IPS-NIHi7 (cell line): ENCODE measurements around the gene TRIO.
A peak's percentile ranks its signal among the peaks of the same experiment; 100 is the strongest.

Experiments used
- DNase-seq: peaks from one replicate; pipeline ENCODE4 v3.0.0; 2012; ENCODE audit warnings: mixed read lengths; ENCODE audit errors: extremely low spot score

Gene TRIO

DNA sequence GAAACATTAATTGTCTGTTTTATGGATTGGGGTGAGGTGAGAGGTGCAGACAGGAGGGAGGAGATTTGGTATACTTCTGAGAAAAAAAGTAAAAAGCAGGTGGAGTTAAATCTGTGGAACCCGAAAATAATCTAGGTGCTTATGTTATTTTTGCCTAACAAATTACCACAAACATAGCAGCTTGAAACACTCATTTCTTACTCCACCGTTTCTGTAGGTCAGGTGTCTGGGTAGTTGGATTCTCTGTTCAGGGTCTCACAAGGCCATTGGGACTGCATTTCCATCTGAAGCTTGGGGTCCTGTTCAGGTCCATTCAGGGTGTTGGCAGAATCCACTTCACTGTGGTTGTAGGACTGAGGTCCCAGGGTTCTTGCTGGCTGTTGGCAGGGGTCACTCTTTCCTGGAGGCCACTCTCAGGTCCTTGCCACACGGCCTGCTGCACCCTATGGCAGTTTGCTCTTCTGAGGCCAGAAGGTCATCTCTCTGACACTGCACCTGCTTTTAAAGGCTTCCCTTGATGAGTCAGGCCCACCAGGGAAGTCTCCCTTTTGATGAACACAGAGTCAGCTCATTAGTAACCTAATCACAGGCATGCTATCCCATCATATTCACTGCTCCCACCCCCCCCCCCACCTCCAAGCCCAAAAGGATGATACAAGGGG lies 82.2 kb downstream of the TRIO start:
- DNase-seq = no peak

DNA sequence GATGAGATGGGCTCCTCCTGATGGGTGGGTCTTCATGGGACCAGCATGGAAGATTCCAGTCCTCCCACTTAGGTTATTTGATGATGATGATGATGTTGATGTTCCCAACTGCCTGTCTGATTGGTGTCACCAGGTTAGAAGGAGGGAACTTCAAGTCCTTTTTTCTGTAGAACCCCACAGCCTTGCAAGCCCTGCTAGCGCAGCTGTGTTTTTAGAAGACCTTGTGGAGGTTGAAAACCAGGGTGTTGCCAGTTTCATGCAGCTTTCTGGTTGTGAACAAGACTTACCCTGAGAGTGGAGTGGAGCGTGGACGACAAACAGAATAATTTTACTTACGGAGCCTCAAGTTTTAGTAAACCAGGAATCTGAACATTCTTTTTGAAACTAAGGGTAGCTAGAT lies 83.0 kb downstream of the TRIO start:
- no peak for DNase-seq

DNA sequence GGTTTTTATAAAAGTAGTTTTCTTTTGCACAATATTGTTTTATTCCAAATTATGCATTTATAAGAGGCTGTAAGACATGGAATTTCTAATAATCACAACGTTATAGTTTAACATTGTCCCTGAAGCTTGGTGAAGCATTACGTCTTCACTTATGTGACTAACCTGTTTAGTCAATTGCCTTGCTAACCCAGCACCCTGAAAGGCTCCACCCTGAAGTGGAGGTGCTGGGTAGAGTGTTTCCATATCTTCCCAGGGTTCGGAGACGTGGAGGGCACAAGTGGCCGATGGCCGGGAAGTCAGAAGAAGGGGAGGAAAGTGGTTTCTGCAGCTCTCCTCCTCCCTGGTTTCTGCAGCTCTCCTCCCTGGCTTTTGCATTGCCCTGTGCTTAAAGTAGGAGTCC lies 83.4 kb downstream of the TRIO start:
- no peak for DNase-seq

DNA sequence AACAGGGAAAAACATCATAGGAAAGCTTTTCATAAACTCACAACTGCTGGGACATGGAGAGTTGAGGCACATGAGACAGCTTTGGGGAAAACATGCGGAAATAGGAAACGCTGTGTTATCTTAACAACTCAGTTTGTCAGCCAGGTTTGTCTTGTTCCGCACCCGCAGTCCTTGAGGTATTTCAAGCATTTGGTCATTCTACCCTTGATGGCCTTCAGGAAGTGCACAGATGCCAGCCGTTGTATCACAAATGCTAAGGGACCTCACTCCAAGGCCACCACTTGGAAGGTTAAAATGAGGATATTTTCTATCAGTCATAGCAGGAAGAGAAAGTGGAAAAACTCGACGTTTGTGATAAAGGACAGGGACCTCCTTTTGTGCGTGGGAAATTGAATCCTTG lies 83.8 kb downstream of the TRIO start:
- no peak for DNase-seq

DNA sequence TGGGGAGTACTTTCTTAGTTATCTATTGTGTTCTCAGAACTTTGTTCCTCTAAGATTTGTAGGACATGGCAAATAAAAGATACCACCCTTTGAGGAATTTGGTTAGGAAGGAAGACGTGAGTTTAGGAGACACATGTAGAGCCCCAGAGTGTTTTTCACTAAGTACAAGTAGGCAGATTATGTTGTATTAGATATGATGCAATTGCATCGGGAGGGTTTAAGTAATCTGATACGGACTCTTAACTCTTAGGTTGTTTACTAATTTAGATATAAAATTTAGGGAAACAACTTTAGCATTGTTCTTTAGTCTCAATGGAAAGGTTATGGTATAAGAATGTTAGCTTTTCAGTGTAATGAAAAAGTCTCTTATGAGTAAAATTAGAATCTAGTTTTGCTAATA lies 84.4 kb downstream of the TRIO start:
- DNase-seq = no peak

DNA sequence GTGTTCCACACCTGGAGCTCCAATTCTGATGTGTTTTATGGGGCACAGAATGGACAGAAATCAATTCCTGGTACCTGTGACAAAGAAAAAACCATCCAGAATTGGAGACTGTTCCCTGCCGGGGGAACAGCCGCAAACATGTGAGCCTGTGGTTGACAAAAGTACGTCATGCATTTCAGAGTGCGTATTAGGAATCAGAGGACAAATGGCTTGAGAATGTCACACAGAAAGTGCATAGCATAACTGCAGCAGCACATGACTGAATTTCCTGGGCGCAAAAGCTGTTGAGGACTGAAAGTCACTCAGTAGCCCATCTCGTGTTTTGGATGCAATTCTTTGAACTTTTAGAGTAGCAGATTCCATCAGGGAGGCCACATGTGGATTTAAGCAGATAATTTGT lies 85.1 kb downstream of the TRIO start:
- no peak for DNase-seq

DNA sequence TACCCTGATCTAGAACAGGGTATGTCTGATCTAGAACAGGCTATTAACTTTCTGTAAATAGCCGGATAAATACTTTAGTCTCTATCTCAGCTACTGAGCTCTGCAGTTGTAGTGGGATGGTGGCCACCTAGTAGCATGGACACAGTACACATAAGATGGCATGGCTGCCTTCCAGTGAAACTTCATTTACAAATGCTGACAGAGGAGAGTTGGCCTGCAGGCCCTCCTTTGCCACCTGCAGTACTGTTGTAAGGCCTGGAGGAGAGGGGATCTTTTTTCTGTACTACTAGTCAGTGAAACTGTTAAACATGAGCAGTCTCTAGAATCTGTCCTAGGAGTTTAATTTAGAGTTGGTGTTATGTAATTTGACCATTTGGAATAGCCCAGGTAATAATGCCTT lies 86.0 kb downstream of the TRIO start:
- no peak for DNase-seq

DNA sequence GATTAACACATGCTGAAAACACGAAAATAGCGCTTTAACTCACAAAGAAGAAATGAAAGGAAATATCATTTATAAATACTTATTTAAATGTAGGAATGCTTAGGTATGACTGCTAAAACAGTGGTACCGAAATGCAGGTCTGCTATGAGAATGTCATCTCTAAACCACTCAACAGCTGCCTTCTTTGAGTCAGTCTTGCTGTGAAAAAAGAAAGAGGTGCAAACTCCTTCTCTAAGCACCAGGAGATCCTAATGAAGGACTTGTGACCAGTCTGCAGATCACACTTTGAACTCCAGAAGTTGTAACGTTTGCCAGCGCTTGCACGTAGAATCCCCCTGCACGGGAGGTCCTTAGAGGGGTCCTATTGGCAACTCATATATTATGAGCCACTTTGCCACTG lies 86.6 kb downstream of the TRIO start:
- DNase-seq = no peak

DNA sequence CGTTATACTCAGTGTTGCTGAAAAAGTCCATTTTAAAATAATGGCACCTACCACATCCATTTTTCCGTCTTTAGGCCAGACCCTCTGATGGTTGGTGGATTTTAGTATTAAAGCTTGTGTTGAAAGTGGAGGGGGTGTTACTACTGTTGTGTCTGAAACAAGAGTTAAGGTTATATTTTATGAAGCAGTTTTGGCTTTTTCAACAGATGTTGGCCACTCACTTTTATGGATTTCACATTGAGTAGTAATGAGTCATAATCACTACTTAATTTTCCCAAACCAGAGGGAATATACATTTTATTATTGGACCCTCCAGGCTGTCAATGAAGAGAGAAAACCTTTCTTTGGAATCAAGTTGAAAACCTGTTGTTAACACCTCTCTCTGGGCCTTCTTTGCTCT lies 88.0 kb downstream of the TRIO start:
- DNase-seq = no peak

DNA sequence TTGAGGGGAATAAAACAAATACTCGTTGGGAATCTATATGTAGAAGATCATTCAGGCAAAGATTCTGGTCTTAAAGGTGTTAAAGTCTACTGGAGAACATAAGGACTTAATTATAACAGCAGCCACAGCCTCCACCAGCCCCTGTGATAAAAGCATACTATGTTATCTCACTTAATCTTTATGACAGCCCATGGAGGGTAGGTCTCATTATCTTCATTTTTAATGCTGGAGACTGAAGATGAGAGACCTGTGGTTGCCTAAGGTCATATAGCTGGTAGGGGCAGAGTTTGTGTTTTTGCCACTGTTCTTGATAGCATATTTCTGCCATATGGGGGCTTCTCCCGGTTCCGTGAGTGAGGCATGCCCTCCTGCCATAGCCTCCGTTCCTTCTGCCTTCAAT lies 88.7 kb downstream of the TRIO start:
- DNase-seq = no peak

DNA sequence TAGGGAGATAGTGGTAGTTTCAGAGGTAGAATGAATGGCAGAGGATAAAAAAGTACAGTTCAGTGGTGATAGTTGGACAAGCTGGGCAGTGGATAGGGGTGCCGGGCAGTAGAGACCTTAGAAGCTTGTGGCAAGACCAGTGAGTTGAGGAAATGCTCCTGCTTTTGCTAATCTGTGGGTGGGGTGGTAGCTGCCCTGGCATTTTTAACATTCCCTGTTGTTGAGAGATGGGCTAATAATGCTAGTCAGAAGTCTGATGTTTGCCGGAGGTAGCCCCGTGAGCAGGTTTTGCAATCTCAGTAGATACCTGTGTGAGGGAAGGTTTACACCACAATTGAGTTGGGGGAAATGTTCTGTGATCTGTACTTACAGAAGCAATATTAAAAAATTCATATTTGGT lies 91.1 kb downstream of the TRIO start:
- DNase-seq = no peak

DNA sequence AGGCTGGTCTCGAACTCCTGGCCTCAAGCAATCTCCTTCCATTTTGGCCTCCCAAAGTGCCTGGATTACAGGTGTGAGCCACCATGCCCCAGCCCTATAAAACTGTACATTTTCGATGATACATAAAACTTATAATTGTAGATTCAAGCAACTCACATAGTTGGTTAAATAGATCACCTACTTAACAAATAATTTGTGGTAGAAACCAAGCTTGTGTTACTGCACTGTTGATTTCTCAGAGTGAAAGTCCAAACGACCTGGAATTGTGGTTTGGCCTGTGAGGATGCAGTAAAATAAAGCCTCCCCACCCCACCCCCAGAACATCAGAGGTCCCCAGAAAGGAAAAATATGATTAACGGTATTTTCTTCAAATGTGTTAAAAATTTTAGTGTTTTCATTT lies 92.7 kb downstream of the TRIO start:
- no peak for DNase-seq

DNA sequence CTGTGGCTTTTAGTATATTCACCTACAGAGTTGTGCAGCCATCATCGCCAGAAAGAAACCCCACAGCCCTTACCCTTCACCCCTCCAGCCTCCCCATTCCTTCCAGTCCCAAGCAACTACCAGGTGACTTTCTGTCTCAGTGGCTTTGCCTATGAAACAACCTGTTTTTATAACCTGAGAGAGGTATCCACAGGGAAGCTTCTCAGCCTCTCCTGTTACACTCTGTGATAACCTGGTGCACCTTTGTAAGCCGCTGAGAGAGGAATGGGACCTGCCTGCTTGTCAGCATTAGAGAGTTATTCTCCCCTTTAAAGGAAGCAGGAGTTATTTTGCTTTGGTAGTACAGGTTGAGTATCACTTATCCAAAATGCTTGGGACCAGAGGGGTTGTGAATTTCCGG lies 93.6 kb downstream of the TRIO start:
- peak; percentile 52 for DNase-seq

DNA sequence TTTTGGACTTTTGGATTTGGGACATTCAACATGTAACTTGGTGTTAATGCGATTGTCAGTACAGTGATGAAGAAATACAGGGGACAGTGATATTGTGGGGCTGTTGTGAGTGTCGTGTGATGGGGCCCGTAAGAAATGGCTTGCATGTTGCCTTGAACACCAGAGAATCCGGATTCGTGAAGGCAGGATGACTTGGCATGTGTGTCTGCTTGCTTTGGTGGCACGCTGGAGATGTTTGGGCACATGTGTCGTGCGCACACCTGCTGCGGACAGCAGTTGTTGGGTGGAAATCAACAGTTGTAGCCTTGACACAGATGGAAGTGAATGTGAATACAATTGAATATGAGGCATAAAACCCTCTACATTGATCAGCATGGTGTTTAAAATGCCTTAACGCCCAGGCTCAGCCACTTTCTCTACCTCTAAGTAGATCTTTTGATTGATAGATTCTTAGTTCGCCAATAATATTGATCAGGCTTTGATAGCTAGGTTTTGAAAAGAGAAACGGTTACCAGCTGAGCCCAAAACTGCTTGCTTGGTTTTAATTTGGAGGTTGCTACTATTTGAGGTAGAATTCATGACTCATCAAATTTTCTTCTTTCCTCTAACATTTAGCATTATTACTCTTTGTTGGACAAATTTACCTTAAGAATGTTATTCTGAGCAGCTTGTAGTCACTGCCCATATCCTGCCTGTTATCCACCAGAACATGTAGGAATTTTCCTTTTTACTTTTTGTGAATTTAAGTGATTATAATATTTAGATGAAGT lies 94.4 kb downstream of the TRIO start:
- no peak for DNase-seq

DNA sequence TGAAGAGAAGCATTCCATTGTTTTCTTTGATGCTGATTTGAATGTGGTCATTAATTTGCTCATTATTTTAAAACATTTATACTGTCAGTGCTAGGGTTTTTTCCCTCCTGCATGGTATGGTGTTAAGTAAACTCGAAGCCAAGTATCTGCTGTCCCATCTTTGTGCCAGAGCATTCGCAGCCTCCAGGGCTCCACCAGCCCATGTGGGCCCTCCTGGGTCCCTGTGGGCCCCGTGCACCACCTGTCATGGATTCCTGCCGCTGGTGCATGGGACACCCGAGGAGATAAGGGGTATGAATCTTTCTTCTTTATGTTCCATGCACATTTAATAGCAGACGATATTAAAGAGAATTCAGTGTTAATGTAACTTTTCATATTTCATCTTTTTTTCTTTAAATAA lies 95.1 kb downstream of the TRIO start:
- no peak for DNase-seq

DNA sequence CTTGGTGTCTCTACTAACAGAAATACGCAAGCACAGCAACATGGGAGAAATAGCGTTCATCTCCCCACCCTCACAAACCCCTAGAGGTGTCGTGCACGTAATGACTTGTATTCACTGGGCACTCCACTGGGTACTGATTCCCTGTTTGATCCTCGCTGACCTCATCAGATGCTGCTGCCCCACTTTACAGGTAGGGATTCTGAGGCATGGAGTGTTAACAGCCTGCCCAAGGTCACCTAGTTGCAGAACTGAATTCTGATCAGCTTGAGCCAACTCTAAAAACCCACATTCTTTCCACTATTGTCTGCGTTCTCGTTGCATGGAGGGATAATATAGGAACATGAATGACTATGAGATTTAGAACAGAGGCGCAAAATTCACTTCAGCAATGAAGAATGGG lies 96.3 kb downstream of the TRIO start:
- DNase-seq = no peak

DNA sequence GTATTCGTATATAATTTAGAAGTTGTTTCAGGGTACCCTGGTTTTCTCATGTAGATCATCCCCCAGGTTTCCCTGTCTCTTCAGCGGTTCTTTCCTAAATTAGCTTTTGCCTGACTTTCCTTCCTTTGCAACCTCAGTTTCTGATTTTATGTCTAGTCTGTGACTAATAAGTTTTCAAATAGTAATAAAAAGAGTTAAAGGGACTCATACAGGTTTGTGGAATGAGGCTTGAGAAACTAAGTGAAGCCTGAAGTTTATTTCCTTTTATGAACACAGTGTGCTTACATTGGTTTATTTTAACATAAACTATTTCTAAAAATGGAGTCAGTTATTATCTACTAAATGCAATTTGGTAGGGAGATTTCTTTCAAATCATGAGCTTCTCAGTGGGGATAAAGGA lies 96.8 kb downstream of the TRIO start:
- no peak for DNase-seq

DNA sequence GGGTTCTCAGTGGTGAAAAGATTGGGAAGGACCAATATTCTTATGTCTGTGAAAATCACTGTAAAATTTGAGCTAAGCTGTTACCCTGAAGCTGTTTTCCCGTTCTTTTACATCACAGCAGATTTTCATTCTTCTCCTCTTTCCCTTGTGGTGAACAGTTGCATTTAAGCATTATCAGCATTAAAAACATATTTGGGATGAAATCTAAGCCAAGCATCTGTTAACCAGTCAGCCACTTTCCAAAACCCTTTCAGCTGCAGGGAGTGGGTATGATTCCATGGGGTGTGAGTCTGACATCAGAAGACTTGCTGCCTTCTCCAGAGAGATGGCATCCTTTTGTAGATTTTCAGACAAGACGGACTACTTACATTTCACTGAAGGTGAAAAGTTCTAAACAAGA lies 97.2 kb downstream of the TRIO start:
- DNase-seq = no peak

DNA sequence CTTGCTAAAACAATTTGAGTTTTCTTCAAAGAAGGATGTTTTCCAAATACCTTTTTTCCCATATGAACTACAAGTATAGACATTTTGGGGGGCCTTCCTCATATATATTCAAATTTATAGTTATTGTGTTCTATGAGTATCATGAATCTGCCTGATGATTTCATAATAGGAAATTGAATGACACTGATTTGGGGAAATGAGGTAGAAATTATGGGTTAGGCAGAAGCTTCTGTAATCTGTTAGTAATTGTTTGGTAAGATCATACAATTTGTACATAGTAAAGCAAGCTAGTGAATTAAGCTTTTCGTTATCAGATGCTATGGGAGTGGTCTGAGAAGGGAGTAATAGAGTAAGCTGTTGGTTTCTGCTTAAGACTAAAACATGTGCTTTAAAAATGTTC lies 98.0 kb downstream of the TRIO start:
- DNase-seq = no peak

DNA sequence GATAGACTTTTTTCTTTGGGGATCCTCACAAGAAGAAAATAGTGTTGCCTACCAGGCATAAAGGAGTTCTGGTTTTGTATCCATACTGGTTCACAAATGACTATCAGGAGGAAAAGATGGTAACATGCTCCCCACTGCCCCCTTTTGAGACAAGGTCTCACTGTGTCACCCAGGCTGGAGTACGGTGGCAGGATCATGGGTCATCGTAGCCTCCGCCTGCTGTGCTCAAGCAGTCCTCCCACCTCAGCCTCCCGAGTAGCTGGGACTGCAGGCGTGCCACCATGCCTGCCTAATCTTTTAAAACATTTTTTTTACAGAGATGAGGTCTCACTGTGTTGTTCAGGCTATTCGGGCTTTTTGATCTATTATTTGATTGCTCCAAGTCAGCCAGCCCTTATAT lies 99.3 kb downstream of the TRIO start:
- DNase-seq = no peak

DNA sequence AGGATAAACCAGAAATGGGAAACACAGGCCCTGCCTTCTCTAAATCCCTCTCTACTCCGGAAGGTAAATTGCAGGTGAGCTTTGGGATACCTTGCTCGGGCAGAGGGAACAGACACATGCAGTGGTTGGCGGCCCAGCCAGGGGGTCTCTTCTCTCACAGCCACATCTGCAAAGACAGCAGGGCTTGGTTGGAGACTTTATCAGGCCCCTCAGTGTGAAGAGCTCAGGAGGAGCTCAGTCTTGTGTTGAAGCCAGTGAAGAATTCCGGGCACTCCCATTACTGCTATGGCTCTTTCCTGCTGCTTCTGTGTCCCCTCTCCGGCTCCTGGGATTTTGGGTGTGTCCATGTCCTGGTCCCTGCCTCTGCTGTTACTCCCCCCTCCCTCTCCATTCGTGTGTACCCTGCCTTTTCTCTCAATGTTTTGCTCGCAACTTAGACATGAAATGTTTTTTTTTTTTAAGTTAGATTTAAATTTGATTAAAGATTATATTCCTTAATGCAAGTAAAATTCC lies 99.8 kb downstream of the TRIO start:
- DNase-seq = no peak

DNA sequence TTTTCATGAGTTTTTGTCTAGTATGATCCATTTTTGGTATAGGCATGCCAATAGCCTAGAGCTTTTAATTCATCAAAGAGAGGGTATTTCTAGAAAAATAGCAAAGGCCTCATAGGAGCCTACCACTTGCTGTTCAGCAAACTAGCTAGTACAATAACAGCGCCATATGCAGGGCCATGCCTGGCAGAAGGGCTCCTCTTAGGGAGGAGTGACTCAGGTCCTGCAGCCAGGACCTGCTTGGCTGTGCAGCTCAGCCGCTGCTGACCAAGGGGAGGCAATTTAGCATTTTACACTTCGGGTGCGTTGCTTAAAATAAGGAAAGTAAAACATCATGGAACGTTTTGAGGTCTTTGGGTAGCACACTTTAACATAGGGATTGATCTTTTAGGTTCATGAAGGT lies 100.6 kb downstream of the TRIO start:
- DNase-seq = no peak

DNA sequence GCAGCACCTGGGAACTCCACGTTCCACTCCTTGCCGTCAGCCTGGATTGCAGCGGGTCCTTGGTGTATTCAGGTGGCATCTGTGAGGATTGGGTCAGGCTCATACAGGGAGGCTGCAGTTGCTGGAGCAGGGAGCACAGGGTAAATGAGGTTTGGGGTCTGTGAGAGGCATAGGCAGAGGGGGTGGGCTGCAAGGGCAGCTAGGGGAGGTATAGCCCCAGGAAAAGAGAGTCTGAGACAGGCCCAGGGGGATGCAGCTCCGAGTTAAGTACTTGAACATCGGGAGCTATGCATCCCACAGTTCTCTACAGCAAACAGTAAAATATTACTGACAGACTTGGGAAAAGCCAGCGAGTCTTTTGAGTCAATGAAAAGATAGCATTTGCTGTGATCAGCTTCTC lies 101.6 kb downstream of the TRIO start:
- DNase-seq = no peak
